MM.1S (cell line): ENCODE data around the gene RGL4.

Source experiments
- EZH2 ChIP-seq: fragments of 300-600 bp; sonication (generic); optimal IDR thresholded peaks from 2 replicates; pipeline ENCODE3; 2017; ENCODE audit warnings: low read depth, mild to moderate bottlenecking, antibody characterized with exemption, low read length, mixed read lengths
- EZH2phosphoT487 ChIP-seq: fragments of 300-600 bp; sonication (generic); IDR thresholded peaks from 2 replicates; pipeline ENCODE4 v1.6.1; 2018; ENCODE audit warnings: antibody characterized with exemption, low read length
- TF ChIP-seq, protein P1 (sequence below): fragments of 300-600 bp; sonication (generic); IDR thresholded peaks from 2 replicates; pipeline ENCODE4 v1.5.1; 2016; ENCODE audit warnings: antibody characterized with exemption, low read length, mixed read lengths

DNA sequence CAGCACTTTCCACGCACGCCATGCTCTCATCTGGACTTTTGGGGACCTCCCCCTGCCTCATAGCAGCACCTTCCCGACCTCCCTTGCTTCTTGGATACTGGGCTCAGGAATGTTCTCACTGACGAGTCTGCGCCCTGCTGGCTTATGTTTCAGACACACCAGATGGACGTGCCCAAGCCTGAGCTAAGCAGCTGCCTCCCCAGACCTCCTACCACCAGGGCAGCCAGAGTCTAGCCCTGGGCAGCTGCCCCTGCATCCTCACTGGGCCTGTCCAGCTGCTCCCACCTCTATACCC, 13.2 kb upstream of the RGL4 start:
- TF ChIP-seq, protein P1, sequence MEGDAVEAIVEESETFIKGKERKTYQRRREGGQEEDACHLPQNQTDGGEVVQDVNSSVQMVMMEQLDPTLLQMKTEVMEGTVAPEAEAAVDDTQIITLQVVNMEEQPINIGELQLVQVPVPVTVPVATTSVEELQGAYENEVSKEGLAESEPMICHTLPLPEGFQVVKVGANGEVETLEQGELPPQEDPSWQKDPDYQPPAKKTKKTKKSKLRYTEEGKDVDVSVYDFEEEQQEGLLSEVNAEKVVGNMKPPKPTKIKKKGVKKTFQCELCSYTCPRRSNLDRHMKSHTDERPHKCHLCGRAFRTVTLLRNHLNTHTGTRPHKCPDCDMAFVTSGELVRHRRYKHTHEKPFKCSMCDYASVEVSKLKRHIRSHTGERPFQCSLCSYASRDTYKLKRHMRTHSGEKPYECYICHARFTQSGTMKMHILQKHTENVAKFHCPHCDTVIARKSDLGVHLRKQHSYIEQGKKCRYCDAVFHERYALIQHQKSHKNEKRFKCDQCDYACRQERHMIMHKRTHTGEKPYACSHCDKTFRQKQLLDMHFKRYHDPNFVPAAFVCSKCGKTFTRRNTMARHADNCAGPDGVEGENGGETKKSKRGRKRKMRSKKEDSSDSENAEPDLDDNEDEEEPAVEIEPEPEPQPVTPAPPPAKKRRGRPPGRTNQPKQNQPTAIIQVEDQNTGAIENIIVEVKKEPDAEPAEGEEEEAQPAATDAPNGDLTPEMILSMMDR: no peak
- no peak for TF ChIP-seq EZH2
- TF ChIP-seq EZH2phosphoT487: no peak
